Esophagus muscularis mucosa (tissue), 4 donors: ENCODE data around the gene MSANTD1. TPM values are rescaled to one million over a fixed set of nuclear protein-coding genes. Genes with fewer than 3 reads are reported as not detected.

Experiments used
- DNase-seq: peaks from one replicate; pipeline ENCODE4 v3.0.0-alpha.2; 2017; ENCODE audit errors: extremely low spot score
- H3K27ac ChIP-seq, 4 donors: fragments of 200-600 bp; sonication (generic); replicated peaks in 1 of 4; 1 replicate in 3 of 4; 2 replicates in 1 of 4; pipeline ENCODE4 v1.5.1; 2016 to 2019; ENCODE audit warnings: mild to moderate bottlenecking in 1 of 4
- H3K27me3 ChIP-seq, 4 donors: fragments of 200-600 bp; sonication (generic); one replicate each; pipeline versions ENCODE4 v1.5.1 to v1.6.0; 2016 to 2019
- H3K36me3 ChIP-seq, 4 donors: fragments of 200-600 bp; sonication (generic); one replicate each; pipeline ENCODE4 v1.5.1; 2016 to 2019
- H3K4me1 ChIP-seq, 4 donors: fragments of 200-600 bp; sonication (generic); one replicate each; pipeline ENCODE4 v1.5.1; 2016 to 2019
- H3K4me3 ChIP-seq, 4 donors: fragments of 200-600 bp; sonication (generic); 1 replicate in 2 of 4; 2 replicates in 2 of 4; pipeline ENCODE4 v1.5.1; 2016 to 2019; ENCODE audit warnings: mild to moderate bottlenecking in 4 of 4, moderate library complexity in 1 of 4
- H3K9me3 ChIP-seq, 4 donors: fragments of 200-600 bp; sonication (generic); 1 replicate in 3 of 4; 2 replicates in 1 of 4; pipeline ENCODE4 v1.5.1; 2016 to 2019
- EP300 ChIP-seq: sonication (generic); formaldehyde crosslinking; IDR thresholded peaks from one replicate; pipeline ENCODE4 v1.6.1; 2017; ENCODE audit warnings: antibody characterized with exemption
- POLR2A ChIP-seq: fragments of 450-650 bp; IDR thresholded peaks from one replicate; pipeline ENCODE4 v1.6.1; 2017; ENCODE audit warnings: antibody characterized with exemption, moderate library complexity, mild to moderate bottlenecking, low read depth
- POLR2AphosphoS5 ChIP-seq, 2 donors: sonication (generic); formaldehyde crosslinking; IDR thresholded peaks; one replicate each; pipeline ENCODE4 v1.6.1; 2017; ENCODE audit warnings: antibody characterized with exemption in 2 of 2
- WGBS: methylation state at CpG from one replicate; pipeline ENCODE4 v1.1.5; 2018; 5-methylcytosine and 5-hydroxymethylcytosine counted together
- intact Hi-C: fragments of 100-400 bp; cut with DNase I; formaldehyde crosslinking; loops from one replicate; pipeline ENCODE4 v1.15.1; 2023
- total RNA-seq, 4 donors: library from RNA; depleted of rRNA; stranded (reverse); fragments of >200 nt; gene quantifications; one replicate each; pipeline versions ENCODE4 v1.1.0 to v1.2.1, GENCODE V29; 2016
- TF ChIP-seq, protein P1 (sequence below), 3 experiments: fragments of 200-600 bp in 2 of 3; fragments of 450-650 bp in 1 of 3; sonication (generic) in 2 of 3; IDR thresholded peaks; one replicate each; pipeline ENCODE4 v1.5.1; 2017 to 2019; ENCODE audit warnings: antibody characterized with exemption in 3 of 3, mild to moderate bottlenecking in 2 of 3, moderate library complexity in 1 of 3

Gene MSANTD1
- total RNA-seq, 4 donors from 2014 or later, result 0.06 to 0.83 (median 0.40) TPM

DNA sequence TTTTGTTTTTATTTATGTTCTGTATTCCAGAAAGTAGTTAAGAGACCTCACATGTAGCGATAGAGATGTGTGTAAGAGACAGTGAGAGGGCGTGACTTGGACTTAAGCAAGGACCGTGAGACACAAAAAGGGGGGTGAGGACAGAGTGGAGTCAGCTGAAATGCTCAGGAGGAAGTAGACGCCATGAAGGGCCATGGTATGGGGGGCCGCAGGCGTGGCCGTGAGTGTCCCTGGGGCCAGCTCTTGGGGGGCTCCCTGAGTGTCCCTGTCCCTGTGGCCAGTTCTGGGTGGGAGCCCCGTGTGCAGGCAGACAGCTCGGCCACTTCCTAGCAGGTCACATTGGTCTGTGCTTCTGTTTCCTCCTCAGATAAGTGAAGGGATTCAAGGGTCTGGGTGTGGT lies 23.0 kb upstream of the MSANTD1 start:
- TF ChIP-seq EP300 (no peak), POLR2AphosphoS5 (IDR thresholded peaks at IDR 0.05) (no peak), POLR2A (no peak)
- TF ChIP-seq, protein P1, sequence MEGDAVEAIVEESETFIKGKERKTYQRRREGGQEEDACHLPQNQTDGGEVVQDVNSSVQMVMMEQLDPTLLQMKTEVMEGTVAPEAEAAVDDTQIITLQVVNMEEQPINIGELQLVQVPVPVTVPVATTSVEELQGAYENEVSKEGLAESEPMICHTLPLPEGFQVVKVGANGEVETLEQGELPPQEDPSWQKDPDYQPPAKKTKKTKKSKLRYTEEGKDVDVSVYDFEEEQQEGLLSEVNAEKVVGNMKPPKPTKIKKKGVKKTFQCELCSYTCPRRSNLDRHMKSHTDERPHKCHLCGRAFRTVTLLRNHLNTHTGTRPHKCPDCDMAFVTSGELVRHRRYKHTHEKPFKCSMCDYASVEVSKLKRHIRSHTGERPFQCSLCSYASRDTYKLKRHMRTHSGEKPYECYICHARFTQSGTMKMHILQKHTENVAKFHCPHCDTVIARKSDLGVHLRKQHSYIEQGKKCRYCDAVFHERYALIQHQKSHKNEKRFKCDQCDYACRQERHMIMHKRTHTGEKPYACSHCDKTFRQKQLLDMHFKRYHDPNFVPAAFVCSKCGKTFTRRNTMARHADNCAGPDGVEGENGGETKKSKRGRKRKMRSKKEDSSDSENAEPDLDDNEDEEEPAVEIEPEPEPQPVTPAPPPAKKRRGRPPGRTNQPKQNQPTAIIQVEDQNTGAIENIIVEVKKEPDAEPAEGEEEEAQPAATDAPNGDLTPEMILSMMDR (IDR thresholded peaks at IDR 0.05), result no peak
- peaks cover 6 to 29% (median 14%) of the 10 kb centered on the region in 4 donors for H3K4me1 ChIP-seq
- H3K9me3 ChIP-seq, result no peaks in the 10 kb centered on the region
- H3K36me3 ChIP-seq, result peaks cover 53 to 93% (median 89%) of the 10 kb centered on the region in 4 donors
- H3K4me3 ChIP-seq, result no peak overlapping the region
- DNase-seq, result no peak
- peak overlapping the region in 3 of 4 donors; percentile 41 to 48 (median 45) for H3K27ac ChIP-seq
- intact Hi-C loops, result no loop called here
- 81% methylated on average over 9 of the region's 9 CpGs for WGBS
- H3K27me3 ChIP-seq, result no peaks in the 10 kb centered on the region

GRCh38 chr4:3226467-3226866 lies 22.5 kb upstream of the MSANTD1 start:
- Histone ChIP-seq H3K36me3 (peaks cover 53 to 93% (median 89%) of the 10 kb centered on the region in 4 donors), H3K27me3 (no peaks in the 10 kb centered on the region), H3K4me1 (peaks cover 6 to 29% (median 14%) of the 10 kb centered on the region in 4 donors), H3K9me3 (no peaks in the 10 kb centered on the region), H3K4me3 (no peak overlapping the region), H3K27ac (peak overlapping the region in 3 of 4 donors; percentile 45 to 59 (median 48))
- intact Hi-C loops, result no loop called here
- DNase-seq, result no peak
- 81% methylated on average over 9 of the region's 9 CpGs for WGBS
- no peak for TF ChIP-seq EP300
- TF ChIP-seq, protein P1 (IDR thresholded peaks at IDR 0.05), result no peak
- TF ChIP-seq POLR2AphosphoS5 (IDR thresholded peaks at IDR 0.05), result no peak
- TF ChIP-seq POLR2A, result no peak

- Histone ChIP-seq H3K9me3 (no peaks in the 10 kb centered on the region), H3K4me1 (peaks cover 6 to 29% (median 14%) of the 10 kb centered on the region in 4 donors), H3K36me3 (peaks cover 53 to 93% (median 89%) of the 10 kb centered on the region in 4 donors), H3K27ac (peak overlapping the region in 3 of 4 donors; percentile 34 to 59 (median 45)), H3K27me3 (no peaks in the 10 kb centered on the region), H3K4me3 (no peak overlapping the region)
- intact Hi-C loops, result no loop called here
- 92% methylated on average over 6 of the region's 6 CpGs for WGBS
- no peak for DNase-seq
- TF ChIP-seq POLR2A (no peak), POLR2AphosphoS5 (IDR thresholded peaks at IDR 0.05) (no peak), EP300 (no peak)
- TF ChIP-seq, protein P1 (IDR thresholded peaks at IDR 0.05), result no peak
These were observed 22.0 kb upstream of the MSANTD1 start for GRCh38 chr4:3226944-3227343.

DNA sequence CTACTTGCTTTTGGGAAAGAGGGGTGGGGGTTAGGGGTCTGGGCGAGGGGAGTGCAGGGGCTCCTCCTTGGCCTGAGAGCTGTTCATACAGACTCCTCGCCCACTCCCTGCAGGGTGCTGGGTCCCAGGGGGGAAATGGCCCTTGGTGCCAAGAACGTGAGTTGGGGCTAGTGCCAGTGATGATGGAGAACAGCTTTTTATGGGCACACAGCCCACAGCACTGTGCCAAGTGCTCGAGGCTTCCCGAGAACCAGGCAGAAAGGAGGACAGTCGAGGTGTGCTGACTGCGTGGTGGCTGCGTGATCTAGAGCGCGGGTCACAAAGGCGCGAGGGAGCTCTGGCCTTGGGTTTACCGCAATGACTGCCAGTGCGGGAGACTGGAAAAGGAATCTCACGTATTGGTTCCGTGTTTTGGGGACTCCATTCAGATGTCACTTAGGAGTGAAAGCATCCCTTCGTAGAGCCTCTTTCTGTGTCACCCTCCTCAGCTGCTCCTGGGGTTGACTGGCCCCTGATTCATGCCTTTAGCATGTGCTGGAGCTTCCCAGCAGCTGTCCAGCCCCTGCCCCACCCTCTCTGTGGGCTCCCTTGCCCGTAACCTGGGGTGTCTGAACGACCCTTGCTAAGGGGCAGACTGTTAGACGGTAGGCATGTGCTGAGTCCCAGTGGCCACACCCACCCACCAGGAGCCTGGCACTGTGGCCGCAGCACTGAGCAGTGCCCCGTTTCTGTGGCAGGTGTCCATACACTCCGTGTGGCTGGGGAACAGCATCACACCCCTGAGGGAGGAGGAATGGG lies 20.9 kb upstream of the MSANTD1 start:
- H3K9me3 ChIP-seq, result no peaks in the 10 kb centered on the region
- 76% methylated on average over 21 of the region's 23 CpGs for WGBS
- intact Hi-C loops, result no loop called here
- H3K4me3 ChIP-seq, result no peak overlapping the region
- H3K27me3 ChIP-seq, result no peaks in the 10 kb centered on the region
- peaks cover 6 to 29% (median 14%) of the 10 kb centered on the region in 4 donors for H3K4me1 ChIP-seq
- no peak overlapping the region for H3K27ac ChIP-seq
- DNase-seq, result no peak
- peaks cover 54 to 93% (median 89%) of the 10 kb centered on the region in 4 donors for H3K36me3 ChIP-seq
- TF ChIP-seq, protein P1 (IDR thresholded peaks at IDR 0.05), result no peak
- no peak for TF ChIP-seq EP300
- no peak for TF ChIP-seq POLR2A
- TF ChIP-seq POLR2AphosphoS5 (IDR thresholded peaks at IDR 0.05), result no peak
